ENCODE measurements around the gene MYO7A.

- TF ChIP-seq POLR2AphosphoS5 (IDR thresholded peaks at IDR 0.05) (no peak), CTCF (IDR thresholded peaks at IDR 0.05) (no peak)
These were observed 56.3 kb downstream of the MYO7A start for GRCh38 chr11:77184136-77184860.
